ENCODE results near the gene THBS4.
A peak's percentile ranks its signal among the peaks of the same experiment; 100 is the strongest.

Gene THBS4

GRCh38 chr5:80059354-80059980 lies 24.3 kb downstream of the THBS4 start:
- TF ChIP-seq GLIS3 (CRISPR knock-in tag; IDR thresholded peaks at IDR 0.05), result no peak
- TF ChIP-seq TSHZ2 (CRISPR knock-in tag; IDR thresholded peaks at IDR 0.05), result no peak
- TF ChIP-seq POU6F1 (CRISPR knock-in tag; IDR thresholded peaks at IDR 0.05; ENCODE audit: borderline replicate concordance, low read depth), result no peak
- TF ChIP-seq ZC3H10 (CRISPR knock-in tag; IDR thresholded peaks at IDR 0.05), result no peak
- no peak for TF ChIP-seq PATZ1 (CRISPR knock-in tag; IDR thresholded peaks at IDR 0.05; ENCODE audit: borderline replicate concordance)
- TF ChIP-seq OSR1 (CRISPR knock-in tag; IDR thresholded peaks at IDR 0.05), result no peak
- no peak for TF ChIP-seq CREB5 (CRISPR knock-in tag; IDR thresholded peaks at IDR 0.05; ENCODE audit: low read depth)
- no peak for TF ChIP-seq ZNF70 (CRISPR knock-in tag; IDR thresholded peaks at IDR 0.05)
- TF ChIP-seq ISL1 (CRISPR knock-in tag; IDR thresholded peaks at IDR 0.05), result no peak
- TF ChIP-seq ZNF565 (CRISPR knock-in tag; conservative IDR thresholded peaks at IDR 0.05; ENCODE audit: low read depth), result no peak
- TF ChIP-seq TCF4 (CRISPR knock-in tag; IDR thresholded peaks at IDR 0.05; ENCODE audit: borderline replicate concordance), result no peak
- TF ChIP-seq RARB (CRISPR knock-in tag; IDR thresholded peaks at IDR 0.05), result no peak
- no peak for TF ChIP-seq BACH2 (CRISPR knock-in tag; IDR thresholded peaks at IDR 0.05; ENCODE audit: borderline replicate concordance)
- TF ChIP-seq ZFP3 (CRISPR knock-in tag; IDR thresholded peaks at IDR 0.05), result no peak
- no peak for TF ChIP-seq PPARA (CRISPR knock-in tag; IDR thresholded peaks at IDR 0.05; ENCODE audit: borderline replicate concordance)
- no peak for TF ChIP-seq CSRNP3 (CRISPR knock-in tag; IDR thresholded peaks at IDR 0.05)
- no peak for ATAC-seq

- no peak for TF ChIP-seq ZNF70 (CRISPR knock-in tag; IDR thresholded peaks at IDR 0.05)
- no peak for TF ChIP-seq TOX (CRISPR knock-in tag; IDR thresholded peaks at IDR 0.05; ENCODE audit: borderline replicate concordance)
- TF ChIP-seq POU6F1 (CRISPR knock-in tag; IDR thresholded peaks at IDR 0.05; ENCODE audit: borderline replicate concordance, low read depth), result no peak
- TF ChIP-seq CREB5 (CRISPR knock-in tag; IDR thresholded peaks at IDR 0.05; ENCODE audit: low read depth), result no peak
- TF ChIP-seq BACH2 (CRISPR knock-in tag; IDR thresholded peaks at IDR 0.05; ENCODE audit: borderline replicate concordance), result no peak
- TF ChIP-seq ARNTL (CRISPR knock-in tag; IDR thresholded peaks at IDR 0.05; ENCODE audit: borderline replicate concordance, low read depth), result no peak
- TF ChIP-seq CSDC2 (CRISPR knock-in tag; IDR thresholded peaks at IDR 0.05), result no peak
- no peak for TF ChIP-seq SNAI2 (CRISPR knock-in tag; IDR thresholded peaks at IDR 0.05)
- TF ChIP-seq ISL1 (CRISPR knock-in tag; IDR thresholded peaks at IDR 0.05), result no peak
- no peak for TF ChIP-seq PPARA (CRISPR knock-in tag; IDR thresholded peaks at IDR 0.05; ENCODE audit: borderline replicate concordance)
- TF ChIP-seq OSR1 (CRISPR knock-in tag; IDR thresholded peaks at IDR 0.05), result no peak
- no peak for TF ChIP-seq PATZ1 (CRISPR knock-in tag; IDR thresholded peaks at IDR 0.05; ENCODE audit: borderline replicate concordance)
- no peak for TF ChIP-seq ESRRG (CRISPR knock-in tag; IDR thresholded peaks at IDR 0.05)
- no peak for TF ChIP-seq ZFP3 (CRISPR knock-in tag; IDR thresholded peaks at IDR 0.05)
- TF ChIP-seq ZC3H10 (CRISPR knock-in tag; IDR thresholded peaks at IDR 0.05), result no peak
- no peak for TF ChIP-seq ZNF8 (CRISPR knock-in tag; IDR thresholded peaks at IDR 0.05)
- TF ChIP-seq GLIS3 (CRISPR knock-in tag; IDR thresholded peaks at IDR 0.05), result no peak
- peak; percentile 89 for ATAC-seq
Observed at GRCh38 chr5:80060966-80061365, 25.8 kb downstream of the THBS4 start.

All from SK-N-SH treated with all-trans-retinoic acid at 6 μM for 48 hours (cell line).